AG10803 (cell line): ENCODE data around the gene LRRK2.

Experiments
- DNase-seq: peaks from one replicate; pipeline ENCODE4 v3.0.0; 2010; ENCODE audit warnings: low read depth
- H3K4me3 ChIP-seq: 2 replicates; pipeline ENCODE4 v1.5.1; 2011; ENCODE audit warnings: mild to moderate bottlenecking, low read length, control low read depth
- CTCF ChIP-seq: conservative IDR thresholded peaks from 2 replicates; pipeline ENCODE4 v1.5.1; 2011; ENCODE audit warnings: mild to moderate bottlenecking, low read length, control low read depth, inconsistent platforms

Gene LRRK2

GRCh38 chr12:40184493-40185302 is 40.1 kb upstream of the LRRK2 start:
- TF ChIP-seq CTCF = no peak
- DNase-seq = no peak
- H3K4me3 ChIP-seq = no peak overlapping the region

DNA sequence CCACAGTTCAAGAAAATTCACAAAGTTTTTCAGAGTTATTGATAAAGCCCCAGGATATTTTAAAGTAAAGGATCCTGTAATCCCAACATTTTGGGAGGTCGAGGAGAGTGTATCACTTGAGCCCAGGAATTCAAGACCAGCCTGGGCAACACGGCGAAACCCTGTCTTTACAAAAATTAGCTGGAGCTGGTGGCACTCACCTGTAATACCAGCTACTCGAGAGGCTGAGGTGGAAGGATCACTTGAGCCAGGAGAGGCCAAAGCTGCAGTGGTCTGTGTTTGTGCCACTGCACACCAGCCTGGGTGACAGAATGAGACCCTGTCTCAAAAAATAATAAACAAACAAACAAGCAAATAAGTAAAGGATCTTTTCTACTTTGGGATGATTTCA is 39.5 kb upstream of the LRRK2 start:
- no peak for DNase-seq
- no peak for TF ChIP-seq CTCF
- no peak overlapping the region for H3K4me3 ChIP-seq

DNA sequence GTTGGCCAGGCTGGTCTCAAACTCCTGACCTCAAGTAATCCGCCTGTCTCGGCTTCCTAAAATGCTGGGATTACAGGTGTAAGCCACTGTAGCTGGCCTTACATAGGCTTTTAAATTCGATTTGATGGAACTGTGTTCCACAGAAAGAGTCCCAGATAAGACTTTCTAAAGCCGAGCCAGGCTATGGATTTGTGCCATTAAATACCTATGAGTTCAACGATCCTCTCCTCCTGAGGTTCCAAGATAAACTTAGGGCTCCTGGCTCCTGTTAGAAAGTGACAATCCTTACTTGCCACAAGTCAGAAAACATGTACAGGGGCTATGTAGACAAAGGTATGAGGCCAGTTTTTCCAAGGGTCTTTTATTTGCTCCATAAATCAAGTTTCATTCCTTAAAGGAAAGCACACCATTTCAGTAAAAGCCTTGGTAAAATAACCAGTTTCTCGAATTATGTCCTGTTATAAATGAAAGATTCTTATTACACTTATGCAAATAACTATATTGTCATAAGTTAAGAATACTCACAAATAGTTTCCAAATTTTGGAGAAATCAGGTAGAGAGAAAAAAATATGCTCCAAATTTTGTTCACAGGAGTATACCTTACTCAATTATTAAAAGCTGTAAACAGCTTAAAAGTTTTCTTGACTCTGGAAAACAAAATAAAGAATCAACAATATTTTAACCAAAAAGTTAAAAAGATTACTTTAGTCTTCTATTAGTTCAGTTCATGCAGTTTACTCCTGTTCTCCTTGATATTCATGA is 36.1 kb upstream of the LRRK2 start:
- H3K4me3 ChIP-seq = no peak overlapping the region
- TF ChIP-seq CTCF = no peak
- DNase-seq = no peak

- no peak for DNase-seq
- no peak overlapping the region for H3K4me3 ChIP-seq
- TF ChIP-seq CTCF = no peak
Observed at GRCh38 chr12:40192704-40193255, 32.0 kb upstream of the LRRK2 start.

GRCh38 chr12:40194846-40195245 is 30.0 kb upstream of the LRRK2 start:
- no peak for TF ChIP-seq CTCF
- no peak for DNase-seq
- H3K4me3 ChIP-seq = no peak overlapping the region

GRCh38 chr12:40197590-40197989 is 27.2 kb upstream of the LRRK2 start:
- no peak for TF ChIP-seq CTCF
- H3K4me3 ChIP-seq = no peak overlapping the region
- DNase-seq = no peak
